ENCODE data around the gene ADNP.

The ADNP gene

GRCh38 chr20:50870561-50871161 lies 60.6 kb downstream of the ADNP start:
- DNase-seq: no peak

- no peak for DNase-seq
These were observed 62.4 kb downstream of the ADNP start for GRCh38 chr20:50868509-50869495.

GRCh38 chr20:50867805-50868204 lies 63.4 kb downstream of the ADNP start:
- DNase-seq: no peak

GRCh38 chr20:50866831-50867230 lies 64.4 kb downstream of the ADNP start:
- no peak for DNase-seq

GRCh38 chr20:50866036-50866685 lies 65.1 kb downstream of the ADNP start:
- DNase-seq: no peak

- DNase-seq: no peak
These were observed 65.6 kb downstream of the ADNP start for GRCh38 chr20:50865591-50865990.

- peak in 1 of 14 donors; percentile 10 for DNase-seq
These were observed 66.1 kb downstream of the ADNP start for GRCh38 chr20:50865114-50865513.

- no peak for DNase-seq
These were observed 68.7 kb downstream of the ADNP start for GRCh38 chr20:50862546-50862945.

GRCh38 chr20:50861012-50861411 lies 70.2 kb downstream of the ADNP start:
- DNase-seq: no peak

GRCh38 chr20:50859161-50859560 lies 72.1 kb downstream of the ADNP start:
- no peak for DNase-seq

GRCh38 chr20:50858525-50858924 lies 72.7 kb downstream of the ADNP start:
- no peak for DNase-seq

GRCh38 chr20:50857348-50857747 lies 73.9 kb downstream of the ADNP start:
- no peak for DNase-seq

- no peak for DNase-seq
These were observed 74.7 kb downstream of the ADNP start for GRCh38 chr20:50856475-50857041.

GRCh38 chr20:50855498-50856474 lies 75.5 kb downstream of the ADNP start:
- no peak for DNase-seq

- no peak for DNase-seq
These were observed 76.6 kb downstream of the ADNP start for GRCh38 chr20:50854506-50855249.

GRCh38 chr20:50852085-50852484 lies 79.2 kb downstream of the ADNP start:
- DNase-seq: no peak

GRCh38 chr20:50850721-50851286 lies 80.4 kb downstream of the ADNP start:
- DNase-seq: no peak

GRCh38 chr20:50848846-50849673 lies 82.2 kb downstream of the ADNP start:
- DNase-seq: peak in 4 of 14 donors; percentile 21 to 63 (median 44)

GRCh38 chr20:50848341-50848808 lies 82.9 kb downstream of the ADNP start:
- peak in 5 of 14 donors; percentile 14 to 58 (median 24) for DNase-seq

All from C1 segment of cervical spinal cord (tissue), 14 donors.